MCF 10A (cell line): ENCODE measurements around the gene CTNNA2. TPM values are rescaled to one million over a fixed set of nuclear protein-coding genes. Genes with fewer than 3 reads are reported as not detected.

ENCODE experiments used
- BruUV-seq: library from RNA; stranded (reverse); fragments of 400-500 nt; replicated peaks from 2 replicates; lab custom pipeline; 2021; lab: Mats Ljungman, UMichigan
- CTCF ChIA-PET: fragments of 300-600 bp; sonication (Branson Sonifier 250); formaldehyde crosslinking; extraction: SDS; loops from one replicate; lab custom pipeline; 2021; ENCODE audit warnings: antibody characterized with exemption, inconsistent platforms; lab: Yijun Ruan, JAX
- POLR2A ChIA-PET: fragments of 300-600, 350-650 bp; sonication (Branson Sonifier 250); formaldehyde crosslinking; extraction: SDS; loops from one replicate; lab custom pipeline; 2020; ENCODE audit warnings: antibody characterized with exemption, inconsistent platforms; lab: Yijun Ruan, JAX
- DNase-seq: peaks from one replicate; pipeline ENCODE4 v3.0.0-alpha.2; 2018; ENCODE audit not compliant: unreplicated experiment
- H3K27ac Mint-ChIP-seq: one replicate; pipeline ENCODE4 v1.8.0; 2022; ENCODE audit warnings: mild to moderate bottlenecking, low read depth, mixed read lengths; ENCODE audit not compliant: unreplicated experiment
- H3K27me3 Mint-ChIP-seq: one replicate; pipeline ENCODE4 v1.8.0; 2022; ENCODE audit warnings: mixed read lengths; ENCODE audit not compliant: insufficient read depth, unreplicated experiment
- H3K36me3 Mint-ChIP-seq: one replicate; pipeline ENCODE4 v1.8.0; 2022; ENCODE audit warnings: mild to moderate bottlenecking, moderate library complexity, mixed read lengths; ENCODE audit not compliant: insufficient read depth, unreplicated experiment
- H3K4me1 Mint-ChIP-seq: one replicate; pipeline ENCODE4 v1.8.0; 2022; ENCODE audit warnings: mixed read lengths; ENCODE audit not compliant: insufficient read depth, unreplicated experiment
- H3K4me3 Mint-ChIP-seq: one replicate; pipeline ENCODE4 v1.8.0; 2022; ENCODE audit warnings: mild to moderate bottlenecking, moderate library complexity, mixed read lengths; ENCODE audit not compliant: unreplicated experiment
- H3K9me3 Mint-ChIP-seq: one replicate; pipeline ENCODE4 v1.8.0; 2022; ENCODE audit warnings: mixed read lengths; ENCODE audit not compliant: unreplicated experiment
- intact Hi-C: fragments of 100-400 bp; cut with micrococcal nuclease; formaldehyde crosslinking; loops from 2 replicates; pipeline ENCODE4 v1.14.1; 2022
- total RNA-seq: library from RNA; stranded (reverse); gene quantifications from 2 replicates; pipeline ENCODE4 v1.2.3, GENCODE V29; 2022
- TF ChIP-seq, protein P1 (sequence below): fragments of 200-600 bp; IDR thresholded peaks from one replicate; pipeline ENCODE4 v1.8.0; 2022; ENCODE audit warnings: antibody characterized with exemption, mild to moderate bottlenecking; ENCODE audit not compliant: unreplicated experiment

Gene CTNNA2
- total RNA-seq, 1 experiment from 2014 or later: not detected

DNA sequence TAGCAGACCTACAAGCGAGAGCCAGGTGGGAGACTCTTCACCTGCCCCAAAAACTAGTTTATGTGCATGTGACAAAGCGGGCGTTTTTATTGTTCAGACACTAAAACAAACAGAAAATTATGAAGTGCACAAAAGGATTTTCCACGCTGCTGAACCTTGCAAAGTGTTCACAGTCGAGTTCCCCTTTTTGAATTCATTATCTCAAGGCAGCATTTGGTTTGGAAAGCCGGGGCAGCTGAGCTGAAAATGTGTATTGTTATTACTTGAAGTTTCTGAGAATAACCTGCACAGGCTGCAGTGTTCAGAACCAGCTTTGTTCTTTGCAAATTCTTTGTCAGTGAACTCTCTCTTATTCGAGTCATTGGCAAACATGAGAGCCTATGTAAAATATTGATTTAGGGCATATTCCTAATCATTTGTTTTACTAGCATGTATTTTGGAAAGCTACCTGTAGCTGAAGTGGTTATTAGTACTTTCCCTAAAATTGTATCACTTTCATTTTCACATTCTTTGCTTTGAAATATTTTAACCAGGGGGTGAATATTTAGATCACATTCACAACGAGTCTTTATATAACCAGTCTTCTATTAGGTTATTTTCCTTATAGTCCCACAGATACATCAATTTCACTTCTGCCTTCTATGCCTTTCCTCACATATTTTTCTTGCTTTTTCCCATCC is 732.2 kb downstream of the CTNNA2 start:
- no TSS peak for BruUV-seq
- ChIA-PET CTCF (interaction anchor here (1.0 to 1.1 kb wide), 2 partner anchors 23 to 171 kb away, joined by 3 to 5 read pairs; no protein-coding TSS in a partner anchor), POLR2A (interaction anchor here (0.7 kb wide), 1 partner anchor 131 kb away, joined by 3 read pairs; no protein-coding TSS in a partner anchor)
- TF ChIP-seq, protein P1, sequence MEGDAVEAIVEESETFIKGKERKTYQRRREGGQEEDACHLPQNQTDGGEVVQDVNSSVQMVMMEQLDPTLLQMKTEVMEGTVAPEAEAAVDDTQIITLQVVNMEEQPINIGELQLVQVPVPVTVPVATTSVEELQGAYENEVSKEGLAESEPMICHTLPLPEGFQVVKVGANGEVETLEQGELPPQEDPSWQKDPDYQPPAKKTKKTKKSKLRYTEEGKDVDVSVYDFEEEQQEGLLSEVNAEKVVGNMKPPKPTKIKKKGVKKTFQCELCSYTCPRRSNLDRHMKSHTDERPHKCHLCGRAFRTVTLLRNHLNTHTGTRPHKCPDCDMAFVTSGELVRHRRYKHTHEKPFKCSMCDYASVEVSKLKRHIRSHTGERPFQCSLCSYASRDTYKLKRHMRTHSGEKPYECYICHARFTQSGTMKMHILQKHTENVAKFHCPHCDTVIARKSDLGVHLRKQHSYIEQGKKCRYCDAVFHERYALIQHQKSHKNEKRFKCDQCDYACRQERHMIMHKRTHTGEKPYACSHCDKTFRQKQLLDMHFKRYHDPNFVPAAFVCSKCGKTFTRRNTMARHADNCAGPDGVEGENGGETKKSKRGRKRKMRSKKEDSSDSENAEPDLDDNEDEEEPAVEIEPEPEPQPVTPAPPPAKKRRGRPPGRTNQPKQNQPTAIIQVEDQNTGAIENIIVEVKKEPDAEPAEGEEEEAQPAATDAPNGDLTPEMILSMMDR: no peak
- no peak overlapping the region for H3K27ac Mint-ChIP-seq
- intact Hi-C loops: no loop called here
- no peaks in the 10 kb centered on the region for H3K36me3 Mint-ChIP-seq
- H3K4me1 Mint-ChIP-seq: no peaks in the 10 kb centered on the region
- H3K27me3 Mint-ChIP-seq: no peaks in the 10 kb centered on the region
- no peak for DNase-seq
- no peaks in the 10 kb centered on the region for H3K9me3 Mint-ChIP-seq
- H3K4me3 Mint-ChIP-seq: no peak overlapping the region

DNA sequence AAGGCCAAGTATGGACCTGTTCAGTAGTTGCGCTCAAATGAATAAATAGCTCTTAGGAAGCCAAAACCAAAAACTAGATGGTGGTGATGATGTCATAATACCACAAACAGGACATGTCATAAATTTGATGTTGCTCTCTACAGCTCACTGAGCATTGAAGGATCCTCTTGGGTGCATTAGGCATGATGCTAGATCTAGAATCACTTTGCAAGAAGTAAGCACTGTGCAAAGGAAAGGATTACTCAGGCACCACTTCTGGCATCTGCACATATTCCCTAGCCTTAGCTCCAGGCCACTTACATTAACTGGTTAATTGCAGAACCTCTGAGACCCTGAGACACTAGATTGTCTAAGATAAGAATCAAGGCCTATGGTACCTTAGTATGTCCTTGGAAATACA is 733.7 kb downstream of the CTNNA2 start:
- TF ChIP-seq, protein P1: no peak
- ChIA-PET POLR2A (no interaction called here), CTCF (interaction anchor here (0.6 to 1.9 kb wide), 2 partner anchors 8 to 58 kb away, joined by 3 to 8 read pairs; partner anchors contain the start of gene LRRTM1)
- H3K36me3 Mint-ChIP-seq: no peaks in the 10 kb centered on the region
- BruUV-seq: no TSS peak
- no peak for DNase-seq
- intact Hi-C loops: no loop called here
- H3K4me1 Mint-ChIP-seq: no peaks in the 10 kb centered on the region
- H3K27me3 Mint-ChIP-seq: no peaks in the 10 kb centered on the region
- no peaks in the 10 kb centered on the region for H3K9me3 Mint-ChIP-seq
- no peak overlapping the region for H3K4me3 Mint-ChIP-seq
- no peak overlapping the region for H3K27ac Mint-ChIP-seq

DNA sequence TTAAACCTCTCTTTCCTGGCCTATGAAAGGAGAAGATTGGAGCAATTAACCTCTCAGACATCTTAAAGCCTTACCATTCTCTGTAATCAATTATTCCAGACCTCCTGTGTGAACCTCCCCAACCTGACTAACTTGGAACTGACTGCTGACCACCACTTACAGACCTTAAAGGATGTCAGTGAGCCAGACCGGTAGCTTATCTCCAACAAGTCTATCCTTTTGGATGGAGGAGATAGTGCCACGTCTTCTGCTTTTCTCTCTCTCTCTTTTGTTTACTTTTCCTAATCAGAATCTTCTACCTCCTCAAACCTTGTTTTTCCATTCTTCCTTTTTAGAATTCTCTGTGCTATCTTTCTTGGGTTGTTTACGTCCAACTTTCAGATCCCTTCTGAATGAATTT is 734.5 kb downstream of the CTNNA2 start:
- no peaks in the 10 kb centered on the region for H3K4me1 Mint-ChIP-seq
- H3K27me3 Mint-ChIP-seq: no peaks in the 10 kb centered on the region
- H3K9me3 Mint-ChIP-seq: no peaks in the 10 kb centered on the region
- BruUV-seq: no TSS peak
- CTCF ChIA-PET: interaction anchor here (1.9 kb wide), 1 partner anchor 8 kb away, joined by 8 read pairs; no protein-coding TSS in a partner anchor
- TF ChIP-seq, protein P1: no peak
- H3K36me3 Mint-ChIP-seq: no peaks in the 10 kb centered on the region
- POLR2A ChIA-PET: interaction anchor here (0.6 kb wide), 1 partner anchor 158 kb away, joined by 3 read pairs; no protein-coding TSS in a partner anchor
- H3K4me3 Mint-ChIP-seq: no peak overlapping the region
- H3K27ac Mint-ChIP-seq: no peak overlapping the region
- intact Hi-C loops: no loop called here
- no peak for DNase-seq

DNA sequence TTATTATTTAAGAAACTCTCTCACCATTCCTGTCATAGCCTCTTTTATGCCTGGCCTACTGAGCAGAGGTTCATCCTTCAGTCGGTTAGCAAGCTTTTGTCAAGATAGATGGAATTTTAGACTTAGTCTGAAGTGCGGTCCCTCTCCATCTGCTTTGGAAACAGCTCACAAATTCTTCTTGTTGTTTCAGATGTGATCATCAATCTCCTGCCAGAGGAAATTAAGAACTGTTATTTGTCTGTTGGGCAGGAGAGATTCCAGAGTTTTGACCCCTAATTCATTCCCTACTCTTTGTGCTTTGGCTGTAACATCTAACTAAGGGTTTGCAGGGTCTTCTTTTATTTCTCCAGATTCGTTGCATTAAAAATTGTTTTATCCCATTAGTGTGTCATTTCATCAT is 735.3 kb downstream of the CTNNA2 start:
- H3K9me3 Mint-ChIP-seq: no peaks in the 10 kb centered on the region
- BruUV-seq: no TSS peak

More for the DNA sequence above, 735.3 kb downstream of the CTNNA2 start:
- TF ChIP-seq, protein P1: no peak
- Mint-ChIP-seq H3K4me3 (no peak overlapping the region), H3K4me1 (peaks cover 6% of the 10 kb centered on the region), H3K36me3 (no peaks in the 10 kb centered on the region), H3K27ac (no peak overlapping the region), H3K27me3 (no peaks in the 10 kb centered on the region)
- intact Hi-C loops: no loop called here
- CTCF ChIA-PET: interaction anchor here (2.2 kb wide), 1 partner anchor 9 kb away, joined by 10 read pairs; no protein-coding TSS in a partner anchor
- DNase-seq: no peak
- POLR2A ChIA-PET: no interaction called here
